ENCODE results near the gene AKAP8L. TPM values are rescaled to one million over a fixed set of nuclear protein-coding genes. Genes with fewer than 3 reads are reported as not detected.
A peak's percentile ranks its signal among the peaks of the same experiment; 100 is the strongest.

Gene AKAP8L
- total and polyA plus RNA-seq, 2 donors (not counting 1 experiment from before 2014, with no cell fraction given), result 184 to 211 TPM

DNA sequence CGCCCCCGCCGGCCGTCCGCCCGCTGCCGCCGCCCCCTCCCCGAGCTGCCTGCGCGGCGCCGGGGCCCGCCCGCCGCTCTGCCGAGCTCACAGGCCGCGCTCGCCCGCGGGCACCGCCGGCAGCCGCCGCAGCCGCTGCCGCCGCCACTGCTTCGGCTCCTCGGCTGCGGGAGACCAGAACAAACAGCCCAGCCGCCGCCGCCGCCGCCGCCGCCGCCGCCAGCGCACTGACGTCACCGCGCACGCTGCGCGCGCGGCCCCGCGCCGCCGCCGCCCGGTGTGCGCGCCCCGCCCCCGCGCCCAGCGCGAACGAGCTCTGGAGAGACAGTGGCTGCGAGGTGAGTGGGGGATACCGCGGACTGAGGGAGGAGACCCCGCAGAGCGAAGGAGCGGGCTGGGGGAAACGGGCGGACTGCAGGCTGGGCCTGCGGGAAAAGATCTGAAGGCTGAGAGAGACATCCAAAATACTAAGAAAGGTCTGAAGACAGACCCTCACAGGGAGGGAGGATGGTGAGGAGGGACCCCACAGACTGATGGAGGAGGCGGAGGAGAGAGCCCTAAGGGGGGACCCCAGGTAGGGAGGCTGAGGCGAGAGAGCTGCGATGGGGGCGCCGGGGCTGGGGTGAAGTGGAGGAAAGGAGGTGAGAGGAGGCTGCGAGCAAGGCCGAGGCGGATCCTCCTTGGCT is 86.3 kb downstream of the AKAP8L start, which contains the start of gene BRD4:
BRD4 (minus strand) TSS at position 229 of the 686 bp plus-strand sequence. CDS start 59,440 bp downstream, outside the sequence.
- H3K27me3 Mint-ChIP-seq, result no peaks in the 10 kb centered on the region
- peaks cover 42 to 62% of the 10 kb centered on the region in 2 donors for H3K4me1 ChIP-seq (ENCODE audit: control insufficient read depth in 2 of 2, insufficient read depth in 2 of 2, low read length in 2 of 2)

More for the DNA sequence above, 86.3 kb downstream of the AKAP8L start, which contains the start of gene BRD4:
- ATAC-seq (ENCODE audit: low read depth) (peak; percentile 37), DNase-seq (peak; percentile 89)
- ChIA-PET POLR2A (interaction anchor here (0.9 to 2.8 kb wide), 4 partner anchors 15 to 65 kb away, joined by 3 to 58 read pairs (median 8); partner anchors contain the start of gene AKAP8), CTCF (interaction anchor here (2.6 kb wide), 2 partner anchors 44 to 47 kb away, joined by 14 to 17 read pairs; partner anchors contain the start of gene AKAP8)
- H2AFZ ChIP-seq (ENCODE audit: insufficient read depth, low read depth, low read length, poor library complexity, severe bottlenecking), result peak within 1 kb of the TSS; percentile 51
- peaks cover 0 to 3% (median 0%) of the 10 kb centered on the region in 3 donors for H3K9me3 ChIP-seq (ENCODE audit: control extremely low read depth in 1 of 3, control insufficient read depth in 2 of 3, insufficient read depth in 1 of 3, low read length in 2 of 3)
- H3K4me1 Mint-ChIP-seq, result peaks cover 52% of the 10 kb centered on the region
- TF ChIP-seq EZH2 (IDR thresholded peaks at IDR 0.05; ENCODE audit: borderline replicate concordance, insufficient read depth, low read depth, low read length, poor library complexity, severe bottlenecking) (no peak), CTCF (IDR thresholded peaks at IDR 0.05) (no peak)
- intact Hi-C loops (cut with micrococcal nuclease), result loop anchor here (5.0 kb wide), 2 partner anchors 155 to 205 kb away; a partner anchor contains a TSS
- H3K4me3 Mint-ChIP-seq, result peak within 1 kb of the TSS; percentile 97
- H3K27ac ChIP-seq (ENCODE audit: low read length in 2 of 2), result peak within 1 kb of the TSS; percentile 92 to 96
- H3K4me2 ChIP-seq (replicated peaks; ENCODE audit: low read depth, low read length, poor library complexity, severe bottlenecking), result peak within 1 kb of the TSS; percentile 99
- peak within 1 kb of the TSS; percentile 97 for H3K9ac ChIP-seq (ENCODE audit: low read length)
- no peaks in the 10 kb centered on the region for H3K27me3 ChIP-seq (replicated peaks in 1 of 4; ENCODE audit: control extremely low read depth in 1 of 4, control insufficient read depth in 3 of 4, insufficient read depth in 4 of 4, low read length in 3 of 4)
- peak within 1 kb of the TSS; percentile 78 to 99 (median 85) for H3K4me3 ChIP-seq (ENCODE audit: control extremely low read depth in 1 of 5, extremely low read depth in 1 of 5, insufficient read depth in 1 of 5, low read depth in 2 of 5, low read length in 4 of 5)
- H3K79me2 ChIP-seq (ENCODE audit: control insufficient read depth, insufficient read depth, low read length), result peaks cover 84% of the 10 kb centered on the region
- H3K36me3 ChIP-seq (replicated peaks in 1 of 2; ENCODE audit: control extremely low read depth in 1 of 2, control insufficient read depth in 1 of 2, extremely low read depth in 1 of 2, insufficient read depth in 2 of 2, low read length in 1 of 2), result peaks cover 0 to 7% of the 10 kb centered on the region in 2 experiments
- H4K20me1 ChIP-seq (ENCODE audit: control insufficient read depth, insufficient read depth, low read length, poor library complexity, severe bottlenecking), result peaks cover 35% of the 10 kb centered on the region
- WGBS (ENCODE audit: insufficient coverage), result under 1% methylated on average over 77 of the region's 81 CpGs
- no peaks in the 10 kb centered on the region for H3K9me3 Mint-ChIP-seq (ENCODE audit: insufficient read depth)
- H3K27ac Mint-ChIP-seq, result peak within 1 kb of the TSS; percentile 96
